HEK293 (cell line): Measurements from ENCODE around the gene RFNG.

Experiments
- CTCF ChIP-seq: fragments of 450-650 bp; formaldehyde crosslinking; IDR thresholded peaks from 2 replicates; pipeline ENCODE4 v1.5.1; 2016; ENCODE audit warnings: missing biosample characterization, missing genetic modification characterization
- HOXA7 ChIP-seq: sonication (generic); formaldehyde crosslinking; IDR thresholded peaks from 2 replicates; pipeline ENCODE4 v1.8.1; 2022; ENCODE audit warnings: missing genetic modification reagents, borderline replicate concordance
- KLF10 ChIP-seq: fragments of 450-650 bp; IDR thresholded peaks from 2 replicates; pipeline ENCODE4 v1.5.1; 2018; ENCODE audit warnings: missing biosample characterization, mild to moderate bottlenecking, missing genetic modification characterization
- KLF7 ChIP-seq: fragments of 450-650 bp; formaldehyde crosslinking; IDR thresholded peaks from 2 replicates; pipeline ENCODE4 v1.5.1; 2016; ENCODE audit warnings: missing biosample characterization, missing genetic modification characterization, borderline replicate concordance
- RBAK ChIP-seq: fragments of 450-650 bp; formaldehyde crosslinking; IDR thresholded peaks from 2 replicates; pipeline ENCODE4 v1.5.1; 2016; ENCODE audit warnings: missing biosample characterization, missing genetic modification characterization
- REST ChIP-seq: fragments of 450-650 bp; formaldehyde crosslinking; IDR thresholded peaks from 2 replicates; pipeline ENCODE4 v1.5.1; 2016; ENCODE audit warnings: missing biosample characterization, missing genetic modification characterization
- ZBTB6 ChIP-seq: fragments of 450-650 bp; formaldehyde crosslinking; IDR thresholded peaks from 2 replicates; pipeline ENCODE4 v1.5.1; 2017; ENCODE audit warnings: missing biosample characterization, missing genetic modification characterization
- ZEB2 ChIP-seq: fragments of 450-650 bp; formaldehyde crosslinking; IDR thresholded peaks from 2 replicates; pipeline ENCODE4 v1.5.1; 2016; ENCODE audit warnings: missing biosample characterization, missing genetic modification characterization
- ZNF10 ChIP-seq: fragments of 450-650 bp; formaldehyde crosslinking; IDR thresholded peaks from 2 replicates; pipeline ENCODE4 v1.5.1; 2017; ENCODE audit warnings: missing biosample characterization, missing genetic modification characterization
- ZNF138 ChIP-seq: fragments of 450-650 bp; formaldehyde crosslinking; IDR thresholded peaks from 2 replicates; pipeline ENCODE4 v1.5.1; 2016; ENCODE audit warnings: missing biosample characterization, missing genetic modification characterization, borderline replicate concordance
- ZNF140 ChIP-seq: fragments of 450-650 bp; formaldehyde crosslinking; IDR thresholded peaks from 2 replicates; pipeline ENCODE4 v1.5.1; 2016; ENCODE audit warnings: missing biosample characterization, missing genetic modification characterization
- ZNF19 ChIP-seq: fragments of 450-650 bp; formaldehyde crosslinking; IDR thresholded peaks from 2 replicates; pipeline ENCODE4; 2016; ENCODE audit warnings: missing biosample characterization, missing genetic modification characterization, low read depth
- ZNF239 ChIP-seq: fragments of 450-650 bp; formaldehyde crosslinking; IDR thresholded peaks from 2 replicates; pipeline ENCODE4 v1.5.1; 2016; ENCODE audit warnings: missing biosample characterization, missing genetic modification characterization
- ZNF280D ChIP-seq: fragments of 450-650 bp; formaldehyde crosslinking; IDR thresholded peaks from 2 replicates; pipeline ENCODE4 v1.5.1; 2016; ENCODE audit warnings: missing biosample characterization, missing genetic modification characterization
- ZNF311 ChIP-seq: fragments of 450-650 bp; formaldehyde crosslinking; IDR thresholded peaks from 2 replicates; pipeline ENCODE4 v1.5.1; 2017; ENCODE audit warnings: missing biosample characterization, missing genetic modification characterization, borderline replicate concordance
- ZNF324 ChIP-seq: fragments of 450-650 bp; formaldehyde crosslinking; IDR thresholded peaks from 2 replicates; pipeline ENCODE4 v1.5.1; 2016; ENCODE audit warnings: missing biosample characterization, missing genetic modification characterization
- ZNF335 ChIP-seq: fragments of 450-650 bp; formaldehyde crosslinking; conservative IDR thresholded peaks from 2 replicates; pipeline ENCODE4 v1.5.1; 2016; ENCODE audit warnings: missing biosample characterization, missing genetic modification characterization
- ZNF416 ChIP-seq: fragments of 450-650 bp; formaldehyde crosslinking; IDR thresholded peaks from 2 replicates; pipeline ENCODE4 v1.5.1; 2016; ENCODE audit warnings: missing biosample characterization, missing genetic modification characterization
- ZNF473 ChIP-seq: fragments of 450-650 bp; formaldehyde crosslinking; IDR thresholded peaks from 2 replicates; pipeline ENCODE4 v1.5.1; 2017; ENCODE audit warnings: missing biosample characterization, missing genetic modification characterization
- ZNF510 ChIP-seq: fragments of 450-650 bp; formaldehyde crosslinking; IDR thresholded peaks from 2 replicates; pipeline ENCODE4 v1.5.1; 2018; ENCODE audit warnings: mild to moderate bottlenecking, missing genetic modification characterization, missing biosample characterization; ENCODE audit not compliant: insufficient replicate concordance
- ZNF561 ChIP-seq: fragments of 450-650 bp; IDR thresholded peaks from 2 replicates; pipeline ENCODE4 v1.5.1; 2018; ENCODE audit warnings: missing biosample characterization, missing genetic modification characterization, borderline replicate concordance
- ZNF610 ChIP-seq: fragments of 450-650 bp; formaldehyde crosslinking; IDR thresholded peaks from 2 replicates; pipeline ENCODE4 v1.5.1; 2016; ENCODE audit warnings: missing biosample characterization, missing genetic modification characterization, borderline replicate concordance
- ZNF707 ChIP-seq: fragments of 450-650 bp; formaldehyde crosslinking; IDR thresholded peaks from 2 replicates; pipeline ENCODE4 v1.5.1; 2016; ENCODE audit warnings: missing biosample characterization, missing genetic modification characterization
- ZNF747 ChIP-seq: fragments of 450-650 bp; formaldehyde crosslinking; IDR thresholded peaks from 2 replicates; pipeline ENCODE4 v1.5.1; 2016; ENCODE audit warnings: missing biosample characterization, missing genetic modification characterization
- ZNF830 ChIP-seq: fragments of 450-650 bp; IDR thresholded peaks from 2 replicates; pipeline ENCODE4 v1.5.0; 2018; ENCODE audit warnings: missing biosample characterization, missing genetic modification characterization, low read depth, mild to moderate bottlenecking, moderate library complexity
- ZNF843 ChIP-seq: fragments of 450-650 bp; formaldehyde crosslinking; IDR thresholded peaks from 2 replicates; pipeline ENCODE4 v1.5.1; 2016; ENCODE audit warnings: missing biosample characterization, missing genetic modification characterization
- ZSCAN30 ChIP-seq: fragments of 450-650 bp; IDR thresholded peaks from 2 replicates; pipeline ENCODE4 v1.5.1; 2018; ENCODE audit warnings: missing biosample characterization, mild to moderate bottlenecking, missing genetic modification characterization, moderate library complexity

RFNG gene

GRCh38 chr17:82037092-82037888 lies 14.3 kb downstream of the RFNG start, which contains the start of gene DCXR (continued):
- TF ChIP-seq ZNF335 (tag by site-specific recombination) (peak; percentile 98), ZNF239 (tag by site-specific recombination) (no peak), ZNF138 (tag by site-specific recombination) (no peak), ZNF324 (tag by site-specific recombination) (no peak), KLF10 (peak; percentile 100), ZNF10 (tag by site-specific recombination) (no peak), ZNF311 (no peak), ZNF416 (no peak), HOXA7 (CRISPR knock-in tag) (no peak), ZSCAN30 (tag by site-specific recombination) (peak; percentile 80), ZNF610 (tag by site-specific recombination) (no peak), ZEB2 (tag by site-specific recombination) (peak; percentile 97), ZNF140 (tag by site-specific recombination) (no peak), ZNF510 (tag by site-specific recombination) (no peak), KLF7 (tag by site-specific recombination) (no peak; the same call in 1 of the 2 replicates), ZNF747 (tag by site-specific recombination) (no peak), ZNF473 (tag by site-specific recombination) (no peak), ZNF707 (tag by site-specific recombination) (no peak), RBAK (tag by site-specific recombination) (no peak), ZNF561 (peak; percentile 83), ZBTB6 (tag by site-specific recombination) (peak; percentile 86), REST (peak; percentile 75), ZNF19 (tag by site-specific recombination) (no peak), ZNF280D (no peak), ZNF843 (peak; percentile 62; the same call in 1 of the 2 replicates), ZNF830 (tag by site-specific recombination) (no peak), CTCF (peak; percentile 94)
